NCI-H226 (cell line): ENCODE measurements around the gene FER.
A peak's percentile ranks its signal among the peaks of the same experiment; 100 is the strongest.
"Not testable (repeated sequence)": the region's sequence is repeated elsewhere in the genome, so short reads cannot be mapped to it uniquely, and the experiment has no call there.

Experiments used
- DNase-seq: peaks from one replicate; pipeline ENCODE4 v3.0.0-alpha.2; 2015

The FER gene

GRCh38 chr5:108989761-108990392 lies 242.2 kb downstream of the FER start:
- DNase-seq, result no peak

DNA sequence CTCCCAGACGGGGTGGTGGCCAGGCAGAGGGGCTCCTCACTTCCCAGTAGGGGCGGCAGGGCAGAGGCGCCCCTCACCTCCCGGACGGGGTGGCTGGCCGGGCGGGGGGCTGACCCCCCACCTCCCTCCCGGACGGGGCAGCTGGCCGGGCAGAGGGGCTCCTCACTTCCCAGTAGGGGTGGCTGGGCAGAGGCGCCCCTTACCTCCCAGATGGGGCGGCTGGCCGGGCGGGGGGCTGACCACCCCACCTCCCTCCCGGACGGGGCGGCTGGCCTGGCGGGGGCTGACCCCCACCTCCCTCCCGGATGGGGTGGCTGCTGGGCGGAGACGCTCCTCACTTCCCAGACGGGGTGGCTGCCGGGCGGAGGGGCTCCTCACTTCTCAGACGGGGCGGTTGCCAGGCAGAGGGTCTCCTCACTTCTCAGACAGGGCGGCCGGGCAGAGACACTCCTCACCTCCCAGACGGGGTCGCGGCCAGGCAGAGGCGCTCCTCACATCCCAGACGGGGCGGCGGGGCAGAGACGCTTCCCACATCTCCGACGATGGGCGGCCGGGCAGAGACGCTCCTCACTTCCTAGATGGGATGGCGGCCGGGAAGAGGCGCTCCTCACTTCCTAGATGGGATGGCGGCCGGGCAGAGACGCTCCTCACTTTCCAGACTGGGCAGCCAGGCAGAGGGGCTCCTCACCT lies 244.8 kb downstream of the FER start:
- DNase-seq, result not testable (repeated sequence)

DNA sequence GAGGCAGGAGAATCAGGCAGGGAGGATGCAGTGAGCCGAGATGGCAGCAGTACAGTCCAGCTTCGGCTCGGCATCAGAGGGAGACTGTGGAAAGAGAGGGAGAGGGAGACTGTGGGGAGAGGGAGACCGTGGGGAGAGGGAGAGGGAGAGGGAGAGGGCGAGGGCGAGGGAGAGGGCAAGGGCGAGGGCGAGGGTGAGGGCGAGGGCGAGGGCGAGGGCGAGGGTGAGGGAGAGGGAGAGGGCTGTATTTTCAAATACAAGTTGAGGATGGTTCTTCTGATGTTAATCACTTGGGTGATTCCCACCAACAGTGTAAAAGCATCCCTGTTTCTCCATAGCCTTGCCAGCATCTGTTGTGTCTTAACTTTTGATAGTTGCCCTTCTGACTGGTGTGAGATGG lies 245.7 kb downstream of the FER start:
- not testable (repeated sequence) for DNase-seq

GRCh38 chr5:108997720-108998119 lies 250.0 kb downstream of the FER start:
- DNase-seq, result no peak

- no peak for DNase-seq
These were observed 250.5 kb downstream of the FER start for GRCh38 chr5:108998216-108998615.

GRCh38 chr5:109003928-109004327 lies 256.2 kb downstream of the FER start:
- no peak for DNase-seq

DNA sequence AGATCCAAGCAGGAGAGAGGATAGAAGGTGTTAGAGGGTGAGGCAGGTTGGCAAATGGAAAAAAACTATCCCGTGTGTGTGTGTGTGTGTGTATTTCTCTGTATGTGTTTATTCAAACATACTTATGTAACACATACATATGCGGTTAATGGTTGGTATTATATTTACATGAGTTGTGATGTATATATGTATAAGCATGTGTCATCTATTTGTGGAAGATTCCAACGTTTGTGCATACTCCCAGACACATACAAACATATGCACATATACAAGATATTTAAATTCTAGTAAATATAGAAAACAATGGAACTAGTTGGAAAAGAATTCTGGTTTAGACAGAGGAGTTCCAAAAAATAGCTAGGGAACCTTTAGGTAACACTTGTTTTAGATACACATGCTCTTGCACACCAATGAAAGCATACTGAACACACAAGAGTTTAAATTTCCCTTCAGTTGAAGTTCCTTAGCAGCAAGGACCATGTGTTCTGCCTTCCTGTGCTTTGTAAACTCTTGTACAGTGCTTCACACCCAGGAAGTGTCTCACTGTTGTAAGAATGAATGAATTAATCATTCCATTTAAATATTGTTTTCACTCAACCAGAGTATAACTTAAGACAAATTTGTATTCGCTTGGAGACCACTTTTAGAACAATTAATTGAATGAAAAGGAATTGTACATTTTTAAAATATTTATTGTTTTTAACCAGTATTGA lies 257.8 kb downstream of the FER start:
- DNase-seq, result no peak

- no peak for DNase-seq
These were observed 258.4 kb downstream of the FER start for GRCh38 chr5:109006129-109006528.

GRCh38 chr5:109016300-109016699 lies 268.6 kb downstream of the FER start:
- DNase-seq, result peak; percentile 38

DNA sequence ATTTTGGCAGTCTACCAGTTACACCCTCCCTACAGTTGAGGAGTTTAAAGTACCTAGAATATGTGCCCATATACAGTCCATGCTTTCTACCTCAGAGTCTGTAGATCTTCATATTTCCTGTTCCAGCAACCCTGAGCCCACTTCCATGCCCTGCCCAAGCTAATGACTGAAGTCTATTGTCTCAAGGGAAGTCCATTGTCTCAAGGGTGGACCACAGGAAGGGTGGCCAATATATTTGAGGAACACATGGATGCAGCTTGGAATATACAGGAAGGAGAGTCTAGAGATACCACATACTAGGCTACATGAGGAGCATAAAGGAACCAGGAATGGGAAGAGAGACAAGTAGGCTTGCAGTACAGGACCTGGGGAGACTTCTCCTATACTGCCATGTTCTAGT lies 274.4 kb downstream of the FER start:
- DNase-seq, result no peak

DNA sequence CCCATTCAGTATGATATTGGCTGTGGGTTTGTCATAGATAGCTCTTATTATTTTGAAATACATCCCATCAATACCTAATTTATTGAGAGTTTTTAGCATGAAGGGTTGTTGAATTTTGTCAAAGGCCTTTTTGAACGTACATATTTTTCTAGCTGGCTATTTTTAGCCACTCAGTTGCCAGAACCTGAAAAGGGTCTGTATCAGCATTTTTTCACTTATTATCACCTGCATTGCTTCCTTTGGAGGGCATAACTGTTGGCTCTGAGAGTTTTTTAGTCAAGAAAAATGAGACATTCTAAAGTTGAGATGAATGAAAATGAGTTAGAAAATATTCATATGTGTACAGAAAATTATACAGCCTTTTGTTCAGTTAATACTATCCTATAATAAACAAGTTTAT lies 278.0 kb downstream of the FER start:
- DNase-seq, result not testable (repeated sequence)

DNA sequence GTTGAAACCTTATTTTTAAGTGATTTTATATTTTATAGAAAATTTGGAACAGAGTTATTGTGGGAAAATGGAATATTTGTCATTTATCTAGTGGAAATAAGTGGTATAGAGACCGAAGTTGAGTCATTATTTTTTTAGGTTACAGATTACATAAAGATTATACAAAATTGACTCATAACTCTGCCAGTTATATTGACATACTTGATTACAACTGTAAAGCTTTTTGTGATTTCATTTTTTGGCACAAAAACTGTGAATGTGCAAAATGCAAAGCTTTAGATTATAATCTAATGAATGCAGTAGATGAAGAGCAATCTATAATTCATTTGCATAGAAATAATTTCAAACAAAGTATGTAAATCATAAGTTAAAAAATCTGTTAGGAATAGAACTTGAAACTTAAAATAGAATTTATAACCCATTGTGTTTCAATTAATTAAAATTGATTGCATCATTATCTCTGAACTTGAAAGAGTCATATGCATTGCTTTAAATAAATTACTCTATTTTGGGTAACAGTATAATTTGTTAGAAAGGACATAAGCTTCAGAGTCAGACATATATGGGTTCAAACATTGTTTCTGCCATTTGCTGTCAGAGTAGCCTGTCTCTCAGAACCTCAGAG lies 280.4 kb downstream of the FER start:
- DNase-seq, result no peak

GRCh38 chr5:109028608-109029299 lies 281.1 kb downstream of the FER start:
- DNase-seq, result no peak

DNA sequence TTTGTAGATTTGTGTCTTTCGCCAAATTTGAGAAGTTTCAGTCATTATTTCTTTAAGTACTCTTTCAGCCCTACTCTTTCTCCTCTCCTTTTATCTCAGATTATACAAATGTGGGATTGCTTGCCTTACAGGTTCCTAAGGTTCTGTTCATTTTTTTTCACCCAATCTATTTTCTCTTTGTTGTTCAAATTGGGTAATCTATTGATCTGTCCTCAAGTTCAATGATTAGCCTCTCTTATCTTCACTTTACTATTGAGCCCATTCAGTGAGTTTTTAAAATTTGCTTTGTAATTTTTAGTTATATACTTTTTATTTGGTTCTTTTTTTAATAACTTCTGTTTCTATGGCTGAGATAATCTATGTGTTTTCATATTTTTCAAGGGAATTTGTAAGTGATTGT lies 282.1 kb downstream of the FER start:
- DNase-seq, result no peak

DNA sequence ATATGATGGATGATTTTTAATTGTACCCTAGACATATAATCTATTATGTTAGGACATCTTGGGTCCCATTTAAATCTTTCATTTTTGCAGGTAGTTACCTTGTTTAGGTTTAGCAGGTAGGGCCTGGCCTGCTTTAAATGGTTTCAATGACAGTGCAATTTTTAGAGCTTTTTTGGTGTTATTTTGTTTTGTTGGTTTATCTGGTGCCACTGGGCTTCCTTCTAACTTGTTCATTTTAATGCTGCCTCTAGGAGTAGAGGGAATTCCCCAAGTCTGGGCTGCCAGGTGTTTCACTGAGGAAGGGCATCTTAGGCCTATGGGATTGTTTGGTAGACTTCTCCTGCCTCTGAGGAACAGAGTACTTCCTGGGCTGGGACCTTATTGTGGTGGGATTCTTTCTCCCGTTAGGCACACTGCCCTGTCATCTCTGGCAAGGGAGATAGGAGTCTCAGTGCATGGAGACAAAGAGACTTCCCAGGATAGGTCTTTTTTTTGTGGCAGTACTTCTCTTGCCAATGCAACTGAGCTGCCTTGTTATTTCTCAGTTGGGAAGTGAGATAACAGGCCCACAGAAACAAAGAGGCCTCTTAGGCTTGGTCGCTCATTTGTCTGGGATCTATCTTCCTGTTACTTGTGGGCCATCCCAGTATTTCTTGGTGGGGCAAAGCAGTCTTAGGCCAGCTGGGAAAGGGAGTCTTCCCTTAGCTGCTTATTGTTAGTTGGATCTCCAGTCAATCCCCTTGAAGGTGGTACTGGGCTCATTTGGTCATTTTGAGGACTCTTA lies 282.9 kb downstream of the FER start:
- DNase-seq, result no peak

DNA sequence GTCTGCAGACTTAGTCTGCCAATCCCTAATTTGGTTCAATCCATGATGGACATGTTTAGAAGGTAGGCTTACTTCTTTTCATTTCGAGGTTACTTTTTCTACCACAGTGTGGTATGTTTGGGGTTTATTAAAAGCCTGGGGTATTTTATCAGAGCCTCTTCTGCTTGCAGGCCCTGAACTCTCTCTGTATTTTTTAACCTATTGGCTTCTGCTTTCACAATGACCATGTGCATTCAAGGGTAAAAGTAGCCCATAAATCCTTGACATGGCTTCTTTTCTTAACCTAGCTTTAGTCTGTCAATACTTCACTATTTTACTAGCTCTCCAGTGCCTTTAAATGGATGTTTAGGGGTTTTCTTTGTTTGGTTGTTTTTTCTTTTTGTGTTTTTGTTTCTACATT lies 286.6 kb downstream of the FER start:
- no peak for DNase-seq

GRCh38 chr5:109035436-109035835 lies 287.7 kb downstream of the FER start:
- no peak for DNase-seq

- DNase-seq, result peak; percentile 25
These were observed 290.6 kb downstream of the FER start for GRCh38 chr5:109038209-109038840.

DNA sequence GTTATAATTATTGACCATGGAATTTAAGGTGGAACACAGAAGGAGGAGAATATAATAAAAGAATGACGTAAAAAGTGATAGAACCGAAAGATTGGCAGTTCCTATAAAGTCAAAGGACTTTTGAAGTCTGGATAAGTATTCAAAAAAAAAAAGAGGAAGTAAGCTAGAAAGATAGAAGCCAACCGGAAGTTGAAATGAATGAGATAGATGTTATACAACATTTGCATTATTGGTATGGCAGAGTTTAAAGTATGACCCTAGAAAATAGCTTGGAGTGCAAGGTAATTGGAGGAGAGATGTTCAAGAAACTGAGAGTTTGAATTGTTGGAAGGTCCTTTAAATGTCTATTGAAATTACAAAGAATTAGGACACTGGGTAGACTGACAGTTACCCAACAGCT lies 293.6 kb downstream of the FER start:
- DNase-seq, result no peak

- DNase-seq, result no peak
These were observed 298.0 kb downstream of the FER start for GRCh38 chr5:109045710-109046109.

- DNase-seq, result no peak
These were observed 301.9 kb downstream of the FER start for GRCh38 chr5:109049565-109049964.

GRCh38 chr5:109050321-109050720 lies 302.6 kb downstream of the FER start:
- DNase-seq, result not testable (repeated sequence)
